Psoas muscle (tissue), 8 donors: ENCODE results near the gene PASK. TPM values are rescaled to one million over a fixed set of nuclear protein-coding genes. Genes with fewer than 3 reads are reported as not detected.
A peak's percentile ranks its signal among the peaks of the same experiment; 100 is the strongest.

Source experiments
- ATAC-seq, 4 donors: fragments of 200-7000 bp; cut with Tn5 transposase; one replicate each; pipeline ENCODE4 v1.9.1; 2020; ENCODE audit warnings: moderate library complexity in 3 of 4, mild to moderate bottlenecking in 2 of 4
- DNase-seq, 2 donors: peaks; one replicate each; pipeline ENCODE4 v3.0.0-alpha.2; 2020
- H3K27ac ChIP-seq: fragments of 200-600 bp; one replicate; pipeline ENCODE4 v1.8.0; 2022
- H3K27me3 ChIP-seq, 3 donors: fragments of 200-600 bp in 1 of 3; one replicate each; pipeline versions ENCODE4 v1.6.1 to v1.8.0; 2013 to 2022; ENCODE audit warnings: low read length in 2 of 3, mild to moderate bottlenecking in 2 of 3, moderate library complexity in 1 of 3; ENCODE audit not compliant: insufficient read depth in 3 of 3
- H3K36me3 ChIP-seq, 2 donors: fragments of 200-600 bp in 1 of 2; one replicate each; pipeline versions ENCODE4 v1.6.1 to v1.8.0; 2013 to 2022; ENCODE audit warnings: low read depth in 1 of 2, mild to moderate bottlenecking in 1 of 2, moderate library complexity in 1 of 2; ENCODE audit not compliant: insufficient read depth in 1 of 2
- H3K4me1 ChIP-seq: fragments of 200-600 bp; one replicate; pipeline ENCODE4 v1.8.0; 2022
- H3K4me3 ChIP-seq: fragments of 200-600 bp; one replicate; pipeline ENCODE4 v1.8.0; 2022; ENCODE audit warnings: mild to moderate bottlenecking
- H3K9me3 ChIP-seq: fragments of 200-600 bp; one replicate; pipeline ENCODE4 v1.8.0; 2022
- WGBS, 3 donors: extraction: QIAGEN DNeasy Blood & Tissue Kit; methylation state at CpG; one replicate each; pipeline versions ENCODE4 v1.1.6 to v1.1.7; 2013; 5-methylcytosine and 5-hydroxymethylcytosine counted together
- intact Hi-C, 2 donors: fragments of 100-400 bp; cut with DNase I; formaldehyde crosslinking; loops; one replicate each; pipeline versions ENCODE4 v1.11.0 to v1.14.2; 2022
- polyA plus RNA-seq, 3 donors: library from polyadenylated mRNA; stranded (reverse); fragments of 200-250 nt; gene quantifications; one replicate each; pipeline ENCODE4 v1.2.3, GENCODE V29; 2013
- total RNA-seq, 4 donors: library from RNA; stranded (reverse); fragmentation: NEBNext Ultra II Directional in 2 of 4; extraction: Animal tissue kit (Norgen Biotek cat#: 25700) in 2 of 4; gene quantifications; one replicate each; pipeline versions ENCODE4 v1.2.1 to v1.2.4, GENCODE V29; 2021 to 2023
- TF ChIP-seq, protein P1 (sequence below): fragments of 200-600 bp; IDR thresholded peaks from one replicate; pipeline ENCODE4 v1.8.0; 2022; ENCODE audit warnings: antibody characterized with exemption
- donor health status: healthy with polysubstance abuse.
- donor health status: DM: no; HTN: no; CAD: no; lungs with moderate emphysema.
- donor health status: Bipolar disorder and iron deficiency.
- donor health status: healthy.
- donor health status: DM: yes; HTN: yes; CAD: no.
- donor health status: DM: no; HTN: no; CAD: no.
- donor health status: DM: no; HTN: no; CAD: no.
- donor health status: DM: yes; HTN: yes; CAD: no.

The PASK gene
- total and polyA plus RNA-seq, 7 donors, result 0.41 to 1.9 (median 0.95) TPM

DNA sequence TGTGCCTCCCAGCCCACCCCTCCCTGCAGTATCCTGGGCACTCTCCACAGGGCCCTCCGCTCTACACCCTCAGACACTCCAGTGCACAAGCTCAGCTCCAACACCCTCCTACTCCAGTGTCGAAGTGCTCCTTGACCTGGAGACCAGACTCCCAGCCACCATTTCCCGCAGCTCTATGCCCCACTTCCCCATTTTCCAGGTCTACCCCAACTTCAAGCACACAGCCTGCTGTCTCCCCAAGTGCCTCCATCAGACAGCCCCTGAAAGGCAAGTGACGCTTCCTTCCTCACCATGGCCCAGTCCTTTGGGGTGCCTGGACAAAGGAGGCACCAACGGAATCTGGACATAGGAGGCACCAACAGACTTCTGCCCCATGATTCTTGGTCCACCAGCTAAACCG, 7.2 kb downstream of the PASK start:
- intact Hi-C loops, result no loop called here

DNA sequence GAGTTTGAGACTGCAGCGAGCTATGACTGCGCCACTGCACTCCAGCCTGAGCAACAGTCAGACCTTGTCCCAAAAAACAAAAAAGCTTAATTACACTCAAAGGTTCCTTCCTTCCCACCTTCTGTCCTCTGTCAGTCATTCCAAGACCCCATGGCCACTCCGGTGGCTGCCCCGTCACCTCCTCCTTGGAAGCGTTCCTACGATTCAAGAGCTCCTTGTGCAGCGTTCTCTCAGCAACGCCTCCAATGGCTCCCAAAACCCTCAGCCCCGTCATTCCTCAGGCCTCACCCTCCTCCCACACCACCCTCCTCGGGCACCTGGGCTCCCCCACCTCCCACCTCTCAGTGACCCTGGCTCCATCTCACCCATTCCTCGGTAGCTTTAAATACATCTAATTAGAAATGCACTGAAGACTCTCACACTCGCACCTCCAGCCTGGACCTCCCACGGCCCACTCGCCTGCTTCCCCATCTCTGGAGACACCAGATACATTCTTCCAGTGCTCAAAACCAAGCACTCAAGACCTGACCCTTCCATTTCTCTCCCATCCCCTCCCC, 8.0 kb downstream of the PASK start:
- H3K9me3 ChIP-seq, result no peaks in the 10 kb centered on the region
- H3K4me3 ChIP-seq, result no peak overlapping the region
- TF ChIP-seq, protein P1, sequence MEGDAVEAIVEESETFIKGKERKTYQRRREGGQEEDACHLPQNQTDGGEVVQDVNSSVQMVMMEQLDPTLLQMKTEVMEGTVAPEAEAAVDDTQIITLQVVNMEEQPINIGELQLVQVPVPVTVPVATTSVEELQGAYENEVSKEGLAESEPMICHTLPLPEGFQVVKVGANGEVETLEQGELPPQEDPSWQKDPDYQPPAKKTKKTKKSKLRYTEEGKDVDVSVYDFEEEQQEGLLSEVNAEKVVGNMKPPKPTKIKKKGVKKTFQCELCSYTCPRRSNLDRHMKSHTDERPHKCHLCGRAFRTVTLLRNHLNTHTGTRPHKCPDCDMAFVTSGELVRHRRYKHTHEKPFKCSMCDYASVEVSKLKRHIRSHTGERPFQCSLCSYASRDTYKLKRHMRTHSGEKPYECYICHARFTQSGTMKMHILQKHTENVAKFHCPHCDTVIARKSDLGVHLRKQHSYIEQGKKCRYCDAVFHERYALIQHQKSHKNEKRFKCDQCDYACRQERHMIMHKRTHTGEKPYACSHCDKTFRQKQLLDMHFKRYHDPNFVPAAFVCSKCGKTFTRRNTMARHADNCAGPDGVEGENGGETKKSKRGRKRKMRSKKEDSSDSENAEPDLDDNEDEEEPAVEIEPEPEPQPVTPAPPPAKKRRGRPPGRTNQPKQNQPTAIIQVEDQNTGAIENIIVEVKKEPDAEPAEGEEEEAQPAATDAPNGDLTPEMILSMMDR, result no peak
- ATAC-seq, result no peak
- peak in 1 of 2 donors; percentile 35 for DNase-seq
- no peaks in the 10 kb centered on the region for H3K36me3 ChIP-seq
- H3K27me3 ChIP-seq, result no peaks in the 10 kb centered on the region
- WGBS, 3 donors, result 94 to 95% (median 95%) methylated on average over 14 of the region's 14 CpGs
- intact Hi-C loops, result no loop called here
- H3K27ac ChIP-seq, result no peak overlapping the region
- no peaks in the 10 kb centered on the region for H3K4me1 ChIP-seq

More for the DNA sequence above, 7.2 kb downstream of the PASK start:
- Histone ChIP-seq H3K9me3 (no peaks in the 10 kb centered on the region), H3K4me1 (no peaks in the 10 kb centered on the region), H3K36me3 (no peaks in the 10 kb centered on the region), H3K27ac (no peak overlapping the region), H3K4me3 (no peak overlapping the region), H3K27me3 (no peaks in the 10 kb centered on the region)
- WGBS, 3 donors, result 93 to 98% (median 97%) methylated on average over 6 of the region's 6 CpGs
- DNase-seq (peak in 1 of 2 donors; percentile 19), ATAC-seq (no peak)
- TF ChIP-seq, protein P1, result no peak

DNA sequence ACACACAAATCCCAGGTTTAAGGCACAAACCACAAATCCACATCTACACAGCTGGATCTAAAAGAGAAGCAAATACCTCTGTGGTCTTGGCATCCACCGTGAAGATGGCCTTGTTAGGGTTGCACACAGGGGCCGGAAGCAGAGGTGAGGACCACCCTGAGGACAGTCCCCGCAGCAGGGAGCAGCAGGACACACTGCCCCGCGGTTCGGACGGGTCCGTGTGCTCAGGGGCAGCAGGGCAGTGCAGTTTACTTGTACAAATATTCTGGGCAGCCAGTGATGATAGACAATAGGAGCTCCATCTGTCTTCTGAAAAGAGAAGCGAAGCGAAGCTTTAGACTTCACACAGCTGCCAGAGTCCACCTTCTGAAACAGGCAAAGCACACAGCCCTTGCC, 8.8 kb downstream of the PASK start:
- intact Hi-C loops, result no loop called here

DNA sequence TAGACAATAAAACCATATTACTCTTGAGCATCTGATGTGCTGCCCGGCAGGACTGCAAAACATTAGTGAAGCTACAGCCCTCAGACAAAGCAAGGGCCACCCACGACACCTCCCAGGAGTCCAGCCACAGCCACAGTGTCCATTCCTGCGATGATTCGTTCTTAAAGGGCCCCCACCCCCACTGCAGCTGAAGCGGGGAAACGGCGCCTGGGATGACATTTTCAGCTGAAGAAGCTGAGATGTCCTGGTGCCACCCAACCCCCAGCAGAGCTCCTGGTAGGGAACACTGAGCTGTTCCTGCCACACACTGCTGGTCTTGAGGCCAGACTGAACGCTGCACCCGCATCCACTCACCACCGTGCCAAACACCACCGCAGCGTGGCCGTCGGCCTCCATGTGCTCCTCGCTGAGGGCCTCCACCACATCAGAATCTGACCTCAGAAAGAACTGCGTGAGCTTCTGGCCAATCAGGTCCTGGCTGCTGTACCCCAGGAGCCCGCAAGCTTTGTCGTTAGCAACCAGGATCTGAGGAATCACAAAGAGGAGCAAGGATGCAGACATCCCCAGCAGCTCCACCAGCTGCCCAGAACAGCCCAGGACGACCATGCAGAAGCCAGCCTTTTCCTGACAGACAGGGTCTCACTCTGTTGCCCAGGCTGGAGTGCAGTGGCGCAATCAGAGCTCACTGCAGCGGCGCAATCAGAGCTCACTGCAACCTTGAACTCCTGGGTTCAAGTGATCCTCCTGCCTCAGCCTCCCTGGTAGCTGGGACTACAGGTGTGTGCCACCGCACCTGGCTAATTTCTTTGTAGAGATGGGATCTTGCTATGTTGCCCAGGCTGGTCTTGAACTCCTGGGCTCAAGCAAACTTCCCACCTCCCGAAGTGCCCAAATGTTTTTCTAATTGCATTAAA, 9.5 kb downstream of the PASK start:
- DNase-seq, result peak in 1 of 2 donors; percentile 29
- Histone ChIP-seq H3K4me3 (no peak overlapping the region), H3K27ac (no peak overlapping the region), H3K4me1 (no peaks in the 10 kb centered on the region), H3K27me3 (no peaks in the 10 kb centered on the region), H3K9me3 (no peaks in the 10 kb centered on the region), H3K36me3 (no peaks in the 10 kb centered on the region)
- 92 to 95% (median 94%) methylated on average over 24 of the region's 24 CpGs for WGBS, 3 donors
- no peak for ATAC-seq
- TF ChIP-seq, protein P1, result no peak
- intact Hi-C loops, result no loop called here

More for the DNA sequence above, 8.8 kb downstream of the PASK start:
- ATAC-seq (no peak), DNase-seq (peak in 1 of 2 donors; percentile 41)
- TF ChIP-seq, protein P1, result no peak
- Histone ChIP-seq H3K27ac (no peak overlapping the region), H3K36me3 (no peaks in the 10 kb centered on the region), H3K9me3 (no peaks in the 10 kb centered on the region), H3K4me1 (no peaks in the 10 kb centered on the region), H3K27me3 (no peaks in the 10 kb centered on the region), H3K4me3 (no peak overlapping the region)
- WGBS, 3 donors, result 94 to 99% (median 97%) methylated on average over 10 of the region's 10 CpGs
